Measurements from ENCODE around the gene TRIM25.

TRIM25 gene

DNA sequence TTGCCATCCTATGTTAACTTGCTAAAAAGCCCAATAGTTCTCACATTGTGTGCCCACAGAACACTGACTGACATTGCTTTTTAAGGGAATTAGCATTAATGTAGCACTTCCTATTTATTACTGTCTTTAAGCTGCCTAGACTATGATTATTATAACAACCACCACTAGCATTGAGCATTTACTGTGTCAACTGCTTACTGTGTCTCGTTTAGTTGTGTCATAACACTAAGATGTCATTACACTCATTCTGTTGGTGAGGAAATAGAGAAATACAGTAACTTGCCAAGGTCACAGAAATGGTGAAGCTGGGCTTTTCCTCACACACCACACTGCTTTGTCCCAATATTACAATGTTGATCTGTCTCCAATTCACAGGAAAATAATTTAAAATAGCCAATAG lies 30.2 kb downstream of the TRIM25 start:
- DNase-seq (ENCODE audit: low read depth), result no peak
- no peak overlapping the region for H3K4me3 ChIP-seq (ENCODE audit: low read depth, low read length)
- TF ChIP-seq, protein P1, sequence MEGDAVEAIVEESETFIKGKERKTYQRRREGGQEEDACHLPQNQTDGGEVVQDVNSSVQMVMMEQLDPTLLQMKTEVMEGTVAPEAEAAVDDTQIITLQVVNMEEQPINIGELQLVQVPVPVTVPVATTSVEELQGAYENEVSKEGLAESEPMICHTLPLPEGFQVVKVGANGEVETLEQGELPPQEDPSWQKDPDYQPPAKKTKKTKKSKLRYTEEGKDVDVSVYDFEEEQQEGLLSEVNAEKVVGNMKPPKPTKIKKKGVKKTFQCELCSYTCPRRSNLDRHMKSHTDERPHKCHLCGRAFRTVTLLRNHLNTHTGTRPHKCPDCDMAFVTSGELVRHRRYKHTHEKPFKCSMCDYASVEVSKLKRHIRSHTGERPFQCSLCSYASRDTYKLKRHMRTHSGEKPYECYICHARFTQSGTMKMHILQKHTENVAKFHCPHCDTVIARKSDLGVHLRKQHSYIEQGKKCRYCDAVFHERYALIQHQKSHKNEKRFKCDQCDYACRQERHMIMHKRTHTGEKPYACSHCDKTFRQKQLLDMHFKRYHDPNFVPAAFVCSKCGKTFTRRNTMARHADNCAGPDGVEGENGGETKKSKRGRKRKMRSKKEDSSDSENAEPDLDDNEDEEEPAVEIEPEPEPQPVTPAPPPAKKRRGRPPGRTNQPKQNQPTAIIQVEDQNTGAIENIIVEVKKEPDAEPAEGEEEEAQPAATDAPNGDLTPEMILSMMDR (conservative IDR thresholded peaks at IDR 0.05; ENCODE audit: low read depth, low read length), result no peak

DNA sequence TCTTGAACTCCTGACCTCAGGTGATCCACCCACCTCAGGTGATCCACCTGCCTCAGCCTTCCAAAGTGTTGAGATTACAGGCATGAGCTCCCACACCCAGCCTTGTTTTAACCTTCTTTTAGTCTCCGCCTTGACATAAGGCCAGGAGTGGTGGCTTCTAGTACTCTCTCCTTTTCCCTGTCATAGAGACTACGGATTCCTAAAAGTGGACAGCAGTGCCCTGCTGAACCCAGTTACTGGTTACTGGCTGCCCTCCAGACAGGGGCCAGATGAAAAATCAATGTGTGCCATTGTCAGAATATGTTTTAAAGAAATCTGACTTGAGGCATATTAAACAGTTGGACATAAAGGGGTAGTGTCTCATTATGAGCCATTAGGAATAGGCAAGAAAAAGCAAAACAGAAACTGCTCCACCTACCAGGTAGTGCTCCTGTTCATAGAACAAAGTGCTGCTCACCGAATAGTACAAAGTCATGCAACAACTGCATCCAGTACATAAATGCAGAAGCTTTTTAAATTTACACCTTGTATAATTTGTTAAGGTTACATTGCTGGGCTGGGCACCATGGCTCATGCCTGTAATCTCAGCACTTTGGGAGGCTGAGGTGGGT lies 32.1 kb downstream of the TRIM25 start:
- no peak for DNase-seq (ENCODE audit: low read depth)
- TF ChIP-seq, protein P1 (conservative IDR thresholded peaks at IDR 0.05; ENCODE audit: low read depth, low read length), result no peak
- no peak overlapping the region for H3K4me3 ChIP-seq (ENCODE audit: low read depth, low read length)

DNA sequence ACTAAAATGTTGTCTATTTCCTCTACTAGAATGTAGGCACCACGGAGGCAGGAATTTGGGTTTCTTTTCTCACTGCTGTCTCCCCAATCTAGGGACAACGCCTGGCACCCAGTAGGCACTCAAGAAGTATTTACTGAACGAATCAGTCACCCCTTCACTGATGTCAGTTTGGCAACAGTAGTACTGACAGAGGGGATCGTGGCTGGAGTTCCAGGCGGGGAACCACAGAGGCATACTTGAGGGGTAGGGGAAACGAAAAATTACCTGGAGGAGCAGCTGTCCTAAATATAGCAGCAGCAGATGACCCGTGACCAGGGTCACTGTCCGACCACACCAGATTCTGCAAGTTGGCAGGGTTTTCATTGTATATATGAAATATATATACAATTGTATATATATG lies 33.3 kb downstream of the TRIM25 start:
- H3K4me3 ChIP-seq (ENCODE audit: low read depth, low read length), result no peak overlapping the region
- no peak for DNase-seq (ENCODE audit: low read depth)
- TF ChIP-seq, protein P1 (conservative IDR thresholded peaks at IDR 0.05; ENCODE audit: low read depth, low read length), result no peak

DNA sequence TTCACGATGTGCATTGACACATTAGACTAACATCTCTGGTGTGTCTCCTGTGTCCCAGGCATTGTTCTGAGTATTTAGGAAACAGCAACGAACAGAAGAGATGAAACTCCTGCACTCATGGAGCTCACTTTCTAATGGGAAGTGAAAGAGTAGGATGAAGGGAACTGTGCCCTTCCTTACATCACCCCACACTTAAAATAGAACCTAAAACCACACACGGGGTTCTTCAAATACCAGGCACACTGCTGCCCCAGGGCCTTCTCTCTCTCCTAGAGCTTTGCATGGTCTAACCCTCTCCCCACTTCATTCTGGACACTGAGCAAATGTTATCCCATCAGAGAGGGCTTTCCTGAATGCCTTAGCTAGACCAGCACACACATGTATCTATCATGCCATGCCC lies 33.7 kb downstream of the TRIM25 start:
- TF ChIP-seq, protein P1 (conservative IDR thresholded peaks at IDR 0.05; ENCODE audit: low read depth, low read length), result no peak
- no peak for DNase-seq (ENCODE audit: low read depth)
- no peak overlapping the region for H3K4me3 ChIP-seq (ENCODE audit: low read depth, low read length)

DNA sequence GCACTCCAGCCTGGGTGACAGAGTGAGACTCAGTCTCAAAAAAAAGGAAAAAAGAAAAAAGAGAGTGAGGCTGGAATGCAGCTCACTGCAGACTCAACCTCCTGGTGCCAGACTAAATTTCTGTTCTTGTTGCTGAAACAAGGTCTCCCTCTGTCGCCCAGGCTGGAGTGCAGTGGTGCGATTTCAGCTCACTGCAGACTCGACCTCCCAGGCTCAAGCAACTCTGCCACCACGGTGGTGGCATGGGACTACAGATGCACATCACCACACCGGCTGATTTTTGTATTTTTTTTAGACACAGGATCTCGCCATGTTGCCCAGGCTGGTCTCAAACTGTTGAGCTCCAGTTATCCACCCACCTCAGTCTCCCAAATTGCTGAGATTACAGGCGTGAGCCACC lies 34.6 kb downstream of the TRIM25 start:
- H3K4me3 ChIP-seq (ENCODE audit: low read depth, low read length), result no peak overlapping the region
- TF ChIP-seq, protein P1 (conservative IDR thresholded peaks at IDR 0.05; ENCODE audit: low read depth, low read length), result no peak
- DNase-seq (ENCODE audit: low read depth), result no peak

DNA sequence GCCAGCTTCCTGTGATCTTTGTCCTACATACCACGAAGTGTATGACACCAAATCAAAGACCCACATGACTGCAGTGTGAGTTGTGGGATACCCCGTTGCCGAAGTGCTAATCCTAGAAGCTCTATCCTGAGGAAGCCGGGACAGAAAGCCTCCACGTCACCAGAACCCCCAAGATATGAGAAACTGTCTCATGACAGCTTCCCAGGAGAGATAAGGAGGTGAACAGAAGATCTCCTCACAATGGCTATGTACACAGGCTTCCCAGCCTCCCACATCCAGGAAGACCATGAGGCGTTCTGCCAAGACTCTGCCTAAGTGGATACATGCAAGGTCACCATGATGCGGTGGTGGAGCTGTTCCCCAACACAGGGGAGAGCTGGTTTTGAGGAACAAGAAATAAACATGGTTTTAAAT lies 37.1 kb downstream of the TRIM25 start:
- TF ChIP-seq, protein P1 (conservative IDR thresholded peaks at IDR 0.05; ENCODE audit: low read depth, low read length), result no peak
- DNase-seq (ENCODE audit: low read depth), result no peak
- no peak overlapping the region for H3K4me3 ChIP-seq (ENCODE audit: low read depth, low read length)

DNA sequence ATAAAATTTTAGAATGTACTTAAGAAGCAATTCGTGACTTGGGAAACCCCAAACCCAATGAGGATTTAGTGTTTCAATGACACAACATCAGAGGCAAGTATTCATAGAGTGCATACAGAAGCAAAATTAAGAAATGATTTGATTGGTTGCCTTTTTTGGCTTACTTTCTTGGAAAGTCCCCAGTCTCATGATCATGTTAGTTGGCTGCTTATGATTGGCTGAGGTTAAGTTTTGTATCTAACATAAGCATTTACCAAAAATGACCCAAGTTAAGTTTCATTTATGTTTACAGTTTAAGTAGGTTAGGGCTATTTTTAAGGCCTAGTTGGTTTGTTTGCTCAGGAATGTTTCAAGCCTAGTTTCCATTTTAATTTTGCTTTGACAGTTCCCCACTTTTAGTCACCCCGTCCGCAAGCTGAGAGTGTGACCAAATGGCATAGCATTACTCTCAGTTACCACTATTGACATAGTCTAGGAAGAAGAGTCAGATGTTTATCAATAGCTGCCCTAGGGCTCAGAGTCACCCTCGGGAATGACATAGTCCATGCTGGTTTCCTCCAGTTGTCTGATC lies 43.7 kb downstream of the TRIM25 start:
- H3K4me3 ChIP-seq (ENCODE audit: low read depth, low read length), result no peak overlapping the region
- TF ChIP-seq, protein P1 (conservative IDR thresholded peaks at IDR 0.05; ENCODE audit: low read depth, low read length), result no peak
- DNase-seq (ENCODE audit: low read depth), result no peak

All from choroid plexus epithelial cell (primary cell).